ENCODE results near the gene CDK5R1.
"Not testable (repeated sequence)": the region's sequence is repeated elsewhere in the genome, so short reads cannot be mapped to it uniquely, and the experiment has no call there.

Gene CDK5R1

DNA sequence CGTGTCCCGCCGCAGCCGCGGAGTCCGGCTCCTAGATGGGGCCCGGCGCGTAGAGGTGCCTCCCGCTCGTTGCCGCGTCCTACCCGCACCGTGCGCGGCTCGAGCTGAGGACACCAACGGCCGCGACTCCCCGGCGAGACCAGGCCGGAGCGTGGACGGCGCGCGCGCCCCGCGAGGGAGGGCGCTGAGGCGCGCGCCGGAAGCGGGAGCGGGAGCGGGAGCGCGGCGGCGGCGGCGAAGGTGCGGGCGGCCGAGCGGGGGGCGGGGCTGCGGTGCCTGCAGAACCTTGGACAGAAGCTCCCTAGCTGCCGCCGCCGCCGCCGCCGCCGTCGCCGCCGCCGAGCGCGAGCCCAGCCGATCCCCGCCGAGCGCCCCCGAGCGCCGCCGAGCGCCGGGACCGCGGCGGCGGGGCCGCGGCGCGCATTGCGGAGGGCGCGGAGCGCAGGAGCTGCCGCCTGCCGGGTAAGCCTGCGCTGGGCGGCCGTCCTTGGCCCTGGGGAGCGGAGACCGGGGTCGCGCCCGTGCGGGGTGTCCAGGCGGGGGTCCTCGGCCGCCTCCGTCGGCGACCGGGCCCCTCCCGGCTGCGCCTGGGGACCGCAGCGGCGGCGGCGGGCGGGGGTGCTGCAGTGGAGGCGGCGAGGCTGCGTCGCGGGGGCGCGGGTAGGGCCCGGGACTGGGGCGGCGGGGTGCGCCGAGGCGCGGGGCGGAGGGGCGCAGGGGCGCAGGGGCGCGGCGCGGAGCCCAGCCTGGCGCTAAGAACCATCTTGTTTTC is at the start of gene CDK5R1:
Gene CDK5R1 (plus strand): TSS at position 293 of the 772 bp plus-strand sequence. CDS start 628 bp downstream, outside the sequence.
- DNase-seq (ENCODE audit: low read depth): peak; percentile 77

GRCh38 chr17:32440722-32441121 is 46.1 kb upstream of the CDK5R1 start:
- DNase-seq (ENCODE audit: low read depth): no peak

DNA sequence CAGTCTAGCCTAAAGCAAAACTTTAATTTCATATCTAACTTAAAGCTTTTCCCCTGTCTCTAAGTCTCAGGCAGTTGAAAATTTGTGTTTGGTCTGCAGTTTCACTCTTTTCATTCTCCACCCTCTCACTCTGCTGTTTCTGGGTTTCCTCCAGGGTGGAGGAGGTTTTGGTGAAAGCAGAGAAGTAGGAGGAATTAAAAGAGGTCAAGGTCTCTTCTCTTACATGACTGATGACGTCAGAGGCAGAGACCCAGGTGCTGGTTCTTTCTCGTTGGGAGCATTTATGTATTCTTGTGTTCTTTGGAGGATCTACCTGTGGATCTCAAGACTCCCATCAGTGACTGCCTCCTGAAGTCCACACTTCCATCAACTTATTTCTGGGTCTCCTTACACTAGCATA is 44.9 kb upstream of the CDK5R1 start:
- DNase-seq (ENCODE audit: low read depth): no peak

GRCh38 chr17:32443827-32444300 is 42.9 kb upstream of the CDK5R1 start:
- peak; percentile 14 for DNase-seq (ENCODE audit: low read depth)

- peak; percentile 98 for DNase-seq (ENCODE audit: low read depth)
These were observed 42.3 kb upstream of the CDK5R1 start, which contains the start of gene PSMD11 for GRCh38 chr17:32444301-32445073. PSMD11 (plus strand) TSS chr17:32444510; CDS start chr17:32444524, 14 bp downstream.

DNA sequence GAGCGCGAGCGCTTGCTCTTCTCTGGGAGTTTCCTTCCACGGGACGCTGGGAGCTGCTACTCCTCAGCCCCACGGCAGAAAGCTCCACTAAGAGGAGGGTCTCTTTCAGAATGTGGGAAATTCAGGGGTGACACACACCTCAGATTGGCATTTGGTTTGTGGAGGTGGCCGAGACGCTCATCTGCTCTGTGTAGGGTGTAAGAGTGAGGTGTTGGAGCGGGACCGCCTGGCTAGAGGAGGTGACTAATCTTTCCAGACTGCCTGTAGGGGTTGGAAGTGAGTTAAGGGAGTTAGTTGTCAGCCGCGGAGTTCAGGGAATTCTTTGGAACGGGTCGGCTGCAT is 41.7 kb upstream of the CDK5R1 start:
- DNase-seq (ENCODE audit: low read depth): peak; percentile 89

DNA sequence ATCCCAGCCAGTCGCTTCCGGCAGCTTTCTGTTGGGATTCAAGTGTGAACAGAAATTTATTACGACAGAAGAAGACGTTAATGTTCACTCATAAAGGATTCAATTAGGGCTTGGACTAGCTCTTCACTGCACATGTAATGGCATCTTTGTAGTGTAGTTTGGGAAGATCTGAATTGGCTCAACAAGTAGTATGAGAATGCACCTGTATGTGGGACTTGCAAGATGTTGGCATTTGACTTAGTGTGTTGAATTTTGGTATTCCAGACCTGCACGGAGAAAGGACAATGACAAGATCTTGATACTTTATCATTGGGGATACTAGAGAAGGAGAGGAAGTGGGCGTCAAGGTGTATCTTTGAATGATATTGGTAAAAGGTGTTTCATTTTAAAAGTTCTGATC is 41.3 kb upstream of the CDK5R1 start:
- DNase-seq (ENCODE audit: low read depth): no peak

DNA sequence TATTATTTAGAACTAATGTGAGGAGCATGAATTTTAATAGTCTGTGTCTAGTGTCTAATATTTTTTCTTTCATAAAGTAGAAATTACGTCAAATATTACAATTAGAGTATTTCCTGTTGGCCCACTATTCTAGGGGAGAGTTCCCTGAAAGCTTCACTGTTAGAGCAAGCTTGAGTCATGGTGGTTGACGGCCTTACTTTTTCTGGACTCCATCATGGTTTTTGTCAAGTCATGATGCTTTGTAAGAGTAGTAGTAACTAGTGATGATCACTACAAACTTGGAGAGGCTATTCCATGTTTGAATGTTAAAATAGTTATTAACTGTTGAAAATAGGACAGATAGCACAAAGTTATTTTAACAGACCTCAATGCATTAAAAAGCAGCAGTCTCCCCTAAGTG is 40.8 kb upstream of the CDK5R1 start:
- peak; percentile 64 for DNase-seq (ENCODE audit: low read depth)

DNA sequence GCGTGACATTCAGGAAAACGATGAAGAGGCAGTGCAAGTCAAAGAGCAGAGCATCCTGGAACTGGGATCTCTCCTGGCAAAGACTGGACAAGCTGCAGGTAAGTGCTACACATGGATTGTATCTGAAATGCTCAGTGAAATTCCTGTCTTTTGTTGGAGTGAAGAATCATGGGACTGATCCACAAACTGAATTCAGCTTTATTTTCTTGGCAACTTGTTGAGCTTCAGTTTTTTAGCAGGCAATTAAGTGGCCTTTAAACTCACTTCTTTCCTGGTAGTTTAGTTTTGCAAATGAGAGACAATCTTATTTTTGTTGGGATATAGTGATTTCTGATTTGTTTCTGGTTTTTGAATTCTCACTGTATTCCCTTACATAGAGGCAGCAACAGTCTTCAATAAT is 39.8 kb upstream of the CDK5R1 start:
- no peak for DNase-seq (ENCODE audit: low read depth)

- DNase-seq (ENCODE audit: low read depth): no peak
These were observed 36.8 kb upstream of the CDK5R1 start for GRCh38 chr17:32449963-32450362.

- not testable (repeated sequence) for DNase-seq (ENCODE audit: low read depth)
These were observed 36.4 kb upstream of the CDK5R1 start for GRCh38 chr17:32450379-32450778.

- DNase-seq (ENCODE audit: low read depth): no peak
These were observed 34.9 kb upstream of the CDK5R1 start for GRCh38 chr17:32451879-32452278.

GRCh38 chr17:32452281-32452680 is 34.5 kb upstream of the CDK5R1 start:
- DNase-seq (ENCODE audit: low read depth): no peak

GRCh38 chr17:32453370-32453769 is 33.4 kb upstream of the CDK5R1 start:
- DNase-seq (ENCODE audit: low read depth): no peak

DNA sequence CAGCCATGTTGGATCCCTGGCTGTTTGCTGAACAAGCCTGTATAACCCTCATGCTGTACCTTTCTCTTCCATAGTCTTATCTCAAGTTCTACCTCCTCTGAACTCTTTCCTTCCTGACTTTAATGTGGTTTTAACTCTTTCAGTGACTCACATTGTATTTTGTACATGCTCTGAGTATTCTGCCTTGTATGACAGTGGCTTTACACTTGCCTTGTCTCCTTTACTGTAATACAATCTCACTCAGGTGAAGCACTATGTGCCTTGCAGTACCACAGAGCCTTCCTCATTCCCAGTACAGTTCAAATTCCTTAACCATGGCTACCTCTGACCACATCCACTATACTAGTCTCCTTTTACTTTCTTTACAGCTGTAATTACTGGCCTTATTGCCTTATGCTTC is 28.4 kb upstream of the CDK5R1 start:
- DNase-seq (ENCODE audit: low read depth): no peak

GRCh38 chr17:32460054-32460453 is 26.7 kb upstream of the CDK5R1 start:
- DNase-seq (ENCODE audit: low read depth): no peak

- no peak for DNase-seq (ENCODE audit: low read depth)
These were observed 25.3 kb upstream of the CDK5R1 start for GRCh38 chr17:32461498-32461852.

DNA sequence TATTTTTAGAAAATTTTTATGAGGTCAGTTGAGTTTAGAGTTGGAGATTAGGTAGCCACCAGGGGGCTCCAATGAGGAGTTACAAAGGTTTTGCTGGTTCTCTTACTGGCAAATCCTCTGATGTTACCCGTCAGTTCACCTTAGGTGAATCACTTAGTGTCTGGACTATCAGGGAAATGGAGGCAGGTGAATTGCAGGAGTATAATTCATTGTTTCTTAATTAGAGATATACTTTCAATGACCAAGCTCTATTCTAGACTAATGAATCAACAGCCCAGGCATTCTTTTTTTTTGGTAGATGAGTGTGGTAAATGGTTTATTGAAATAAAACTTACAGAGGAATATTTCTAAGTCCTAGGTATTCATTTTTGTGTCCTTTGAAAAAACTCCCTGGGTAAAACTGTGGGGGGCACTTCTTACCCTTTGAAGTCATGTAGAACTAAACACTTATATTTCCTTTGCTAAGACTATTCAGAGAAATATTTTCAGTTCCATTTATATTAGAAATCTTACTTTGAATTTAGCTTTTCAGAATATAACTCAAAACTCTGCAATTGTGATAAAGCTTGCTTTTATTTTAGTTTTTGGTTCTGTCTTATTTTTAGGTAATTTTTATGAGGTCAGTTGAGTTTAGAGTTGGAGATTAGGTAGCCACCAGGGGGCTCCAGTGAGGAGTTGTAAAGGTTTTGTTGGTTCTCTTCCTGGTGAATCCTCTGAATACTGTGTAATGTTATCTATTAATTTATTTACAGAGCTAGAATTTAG is 24.8 kb upstream of the CDK5R1 start:
- DNase-seq (ENCODE audit: low read depth): peak; percentile 80

DNA sequence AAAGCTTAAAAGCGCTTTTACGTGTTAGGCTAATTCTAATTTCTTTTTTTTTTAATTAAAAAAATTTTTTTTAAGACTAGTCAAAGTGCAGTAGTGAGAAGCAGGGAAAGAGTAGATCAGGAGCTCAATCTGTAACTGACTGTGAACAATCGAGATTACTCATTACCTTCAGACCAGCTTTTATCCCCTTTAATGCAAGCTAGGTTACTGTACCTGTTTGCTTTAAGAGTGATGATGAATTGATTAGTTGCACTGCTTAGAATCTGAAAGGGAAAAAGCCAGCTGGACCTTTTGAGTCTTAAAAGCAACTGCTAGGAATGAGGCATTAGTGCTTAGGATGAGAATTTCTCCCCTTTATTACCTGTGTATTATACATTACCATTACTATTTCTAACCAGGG is 23.5 kb upstream of the CDK5R1 start:
- no peak for DNase-seq (ENCODE audit: low read depth)

DNA sequence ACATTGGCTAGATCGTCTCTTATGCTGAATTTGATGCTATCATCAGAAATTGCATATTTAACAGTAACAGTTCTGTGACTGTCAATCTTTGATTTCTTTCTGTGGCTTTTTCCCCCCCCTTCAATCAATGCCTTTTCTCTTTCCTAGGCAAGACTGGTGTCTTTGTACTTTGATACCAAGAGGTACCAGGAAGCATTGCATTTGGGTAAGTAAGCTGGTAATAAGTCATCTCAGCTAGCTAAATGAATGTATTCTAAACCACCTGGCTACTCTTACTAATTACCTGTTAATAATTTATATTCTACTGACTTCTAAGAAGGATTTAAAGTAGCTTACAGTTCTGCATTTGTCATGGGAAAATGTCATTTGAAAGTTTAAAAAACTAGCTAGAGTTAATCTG is 22.4 kb upstream of the CDK5R1 start:
- no peak for DNase-seq (ENCODE audit: low read depth)

- DNase-seq (ENCODE audit: low read depth): no peak
These were observed 18.8 kb upstream of the CDK5R1 start for GRCh38 chr17:32467949-32468348.

DNA sequence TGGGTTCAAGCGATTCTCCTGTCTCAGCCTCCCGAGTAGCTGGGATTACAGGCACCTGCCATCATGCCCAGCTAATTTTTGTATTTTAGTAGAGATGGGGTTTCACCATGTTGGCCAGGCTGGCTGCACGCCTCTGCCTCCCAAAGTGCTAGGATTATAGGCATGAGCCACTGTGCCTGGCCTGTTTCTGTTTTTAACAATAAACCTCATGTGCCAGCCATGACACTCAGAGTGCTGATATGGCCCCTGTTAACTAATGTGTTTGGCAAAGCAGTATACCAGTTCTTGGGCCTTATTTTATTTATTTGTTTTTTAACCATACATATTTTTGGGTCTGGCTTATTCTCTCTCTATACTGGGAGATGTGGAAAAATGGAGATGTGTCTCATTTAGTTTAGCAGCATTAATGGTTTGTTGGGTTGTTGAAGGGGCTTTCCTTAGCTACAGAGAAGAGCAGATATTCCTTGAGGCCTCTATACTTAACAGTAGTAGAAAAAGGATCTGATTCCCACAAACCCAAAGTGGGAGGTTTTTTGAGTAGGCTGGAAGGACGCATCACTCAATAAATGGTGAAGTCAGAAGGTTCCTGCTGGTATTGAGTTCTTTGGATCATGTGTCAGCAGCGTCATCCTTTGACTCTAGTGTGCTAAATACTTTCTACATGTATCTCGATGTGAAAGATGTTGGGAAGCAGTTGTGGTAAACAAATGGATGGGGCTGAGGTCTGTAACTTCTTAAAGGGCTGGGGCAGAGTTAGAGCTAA is 16.2 kb upstream of the CDK5R1 start:
- no peak for DNase-seq (ENCODE audit: low read depth)
